ENCODE measurements around the gene TMEM81. TPM values are rescaled to one million over a fixed set of nuclear protein-coding genes. Genes with fewer than 3 reads are reported as not detected.

TMEM81 gene
- total RNA-seq, 1 donor from 2014 or later, result 3.6 TPM

GRCh38 chr1:205077934-205078311 lies 6.3 kb downstream of the TMEM81 start:
- Mint-ChIP-seq H3K36me3 (ENCODE audit: unreplicated experiment) (no peaks in the 10 kb centered on the region), H3K27me3 (ENCODE audit: unreplicated experiment) (no peaks in the 10 kb centered on the region), H3K4me3 (ENCODE audit: unreplicated experiment) (no peak overlapping the region), H3K9me3 (ENCODE audit: unreplicated experiment) (no peaks in the 10 kb centered on the region), H3K27ac (ENCODE audit: unreplicated experiment) (no peak overlapping the region), H3K4me1 (ENCODE audit: unreplicated experiment) (no peaks in the 10 kb centered on the region)
- DNase-seq (ENCODE audit: extremely low spot score, unreplicated experiment), result no peak
- TF ChIP-seq CTCF (IDR thresholded peaks at IDR 0.05), result no peak

- H3K4me3 Mint-ChIP-seq (ENCODE audit: unreplicated experiment), result no peak overlapping the region
- DNase-seq (ENCODE audit: extremely low spot score, unreplicated experiment), result no peak
- no peaks in the 10 kb centered on the region for H3K9me3 Mint-ChIP-seq (ENCODE audit: unreplicated experiment)
- no peaks in the 10 kb centered on the region for H3K4me1 Mint-ChIP-seq (ENCODE audit: unreplicated experiment)
- no peak for TF ChIP-seq CTCF (IDR thresholded peaks at IDR 0.05)
- H3K27ac Mint-ChIP-seq (ENCODE audit: unreplicated experiment), result no peak overlapping the region
- H3K36me3 Mint-ChIP-seq (ENCODE audit: unreplicated experiment), result no peaks in the 10 kb centered on the region
- no peaks in the 10 kb centered on the region for H3K27me3 Mint-ChIP-seq (ENCODE audit: unreplicated experiment)
These were observed 6.9 kb downstream of the TMEM81 start for GRCh38 chr1:205077158-205077933.

GRCh38 chr1:205076245-205076761 lies 8.0 kb downstream of the TMEM81 start:
- Mint-ChIP-seq H3K36me3 (ENCODE audit: unreplicated experiment) (no peaks in the 10 kb centered on the region), H3K4me1 (ENCODE audit: unreplicated experiment) (no peaks in the 10 kb centered on the region), H3K27me3 (ENCODE audit: unreplicated experiment) (no peaks in the 10 kb centered on the region), H3K9me3 (ENCODE audit: unreplicated experiment) (no peaks in the 10 kb centered on the region), H3K4me3 (ENCODE audit: unreplicated experiment) (no peak overlapping the region), H3K27ac (ENCODE audit: unreplicated experiment) (no peak overlapping the region)
- no peak for DNase-seq (ENCODE audit: extremely low spot score, unreplicated experiment)
- TF ChIP-seq CTCF (IDR thresholded peaks at IDR 0.05), result no peak

- Mint-ChIP-seq H3K27me3 (ENCODE audit: unreplicated experiment) (no peaks in the 10 kb centered on the region), H3K27ac (ENCODE audit: unreplicated experiment) (no peak overlapping the region), H3K9me3 (ENCODE audit: unreplicated experiment) (no peaks in the 10 kb centered on the region), H3K4me3 (ENCODE audit: unreplicated experiment) (no peak overlapping the region), H3K36me3 (ENCODE audit: unreplicated experiment) (no peaks in the 10 kb centered on the region), H3K4me1 (ENCODE audit: unreplicated experiment) (no peaks in the 10 kb centered on the region)
- DNase-seq (ENCODE audit: extremely low spot score, unreplicated experiment), result no peak
- TF ChIP-seq CTCF (IDR thresholded peaks at IDR 0.05), result no peak
These were observed 8.6 kb downstream of the TMEM81 start for GRCh38 chr1:205075642-205076155.

- no peak overlapping the region for H3K4me3 Mint-ChIP-seq (ENCODE audit: unreplicated experiment)
- no peak for DNase-seq (ENCODE audit: extremely low spot score, unreplicated experiment)
- H3K4me1 Mint-ChIP-seq (ENCODE audit: unreplicated experiment), result no peaks in the 10 kb centered on the region
- no peaks in the 10 kb centered on the region for H3K36me3 Mint-ChIP-seq (ENCODE audit: unreplicated experiment)
- H3K27ac Mint-ChIP-seq (ENCODE audit: unreplicated experiment), result no peak overlapping the region
- no peaks in the 10 kb centered on the region for H3K27me3 Mint-ChIP-seq (ENCODE audit: unreplicated experiment)
- no peaks in the 10 kb centered on the region for H3K9me3 Mint-ChIP-seq (ENCODE audit: unreplicated experiment)
- TF ChIP-seq CTCF (IDR thresholded peaks at IDR 0.05), result no peak
These were observed 9.7 kb downstream of the TMEM81 start for GRCh38 chr1:205074513-205074912.

Measured in osteocyte (in vitro differentiated cells).